ENCODE measurements around the gene NEK6. TPM values are rescaled to one million over a fixed set of nuclear protein-coding genes. Genes with fewer than 3 reads are reported as not detected.

NEK6 gene
- polyA plus RNA-seq, 1 experiment: 128 TPM

- no peaks in the 10 kb centered on the region; the same call in 1 of the 2 replicates for H3K9me3 ChIP-seq (ENCODE audit: control insufficient read depth, insufficient read depth, low read length)
- ChIA-PET POLR2A (interaction anchor here (2.9 kb wide), 1 partner anchor 22 kb away, joined by 12 read pairs; no protein-coding TSS in a partner anchor), CTCF (interaction anchor here (1.1 to 2.0 kb wide), 3 partner anchors 12 to 166 kb away, joined by 3 to 7 read pairs (median 4); no protein-coding TSS in a partner anchor)
- no peak for DNase-seq (ENCODE audit: low read depth, low spot score)
- no peak overlapping the region for H3K4me3 ChIP-seq (ENCODE audit: low read depth, low read length)
- no peaks in the 10 kb centered on the region for H3K27me3 ChIP-seq (ENCODE audit: control insufficient read depth, insufficient read depth, low read length)
- TF ChIP-seq CTCF (IDR thresholded peaks at IDR 0.05; ENCODE audit: low read depth, low read length): no peak
- peak overlapping the region; percentile 61 for H3K27ac ChIP-seq (ENCODE audit: low read depth, low read length)
These were observed 49.8 kb downstream of the NEK6 start for GRCh38 chr9:124307379-124308030.

GRCh38 chr9:124308606-124309491, 51.1 kb downstream of the NEK6 start:
- CTCF ChIA-PET: interaction anchor here (1.1 kb wide), 1 partner anchor 168 kb away, joined by 3 read pairs; no protein-coding TSS in a partner anchor
- Histone ChIP-seq H3K4me3 (ENCODE audit: low read depth, low read length) (no peak overlapping the region), H3K27me3 (ENCODE audit: control insufficient read depth, insufficient read depth, low read length) (no peaks in the 10 kb centered on the region), H3K27ac (ENCODE audit: low read depth, low read length) (peak overlapping the region; percentile 87), H3K9me3 (ENCODE audit: control insufficient read depth, insufficient read depth, low read length) (no peaks in the 10 kb centered on the region; the same call in 1 of the 2 replicates)
- no peak for TF ChIP-seq CTCF (IDR thresholded peaks at IDR 0.05; ENCODE audit: low read depth, low read length)
- DNase-seq (ENCODE audit: low read depth, low spot score): no peak
- POLR2A ChIA-PET: interaction anchor here (0.5 to 1.2 kb wide), 2 partner anchors 9 to 23 kb away, joined by 4 to 5 read pairs; no protein-coding TSS in a partner anchor

GRCh38 chr9:124309667-124310084, 51.9 kb downstream of the NEK6 start:
- no peaks in the 10 kb centered on the region for H3K27me3 ChIP-seq (ENCODE audit: control insufficient read depth, insufficient read depth, low read length)
- no peak overlapping the region for H3K4me3 ChIP-seq (ENCODE audit: low read depth, low read length)
- CTCF ChIA-PET: interaction anchor here (1.8 kb wide), 1 partner anchor 11 kb away, joined by 6 read pairs; no protein-coding TSS in a partner anchor
- no peak for TF ChIP-seq CTCF (IDR thresholded peaks at IDR 0.05; ENCODE audit: low read depth, low read length)
- POLR2A ChIA-PET: interaction anchor here (0.9 to 1.2 kb wide), 2 partner anchors 10 to 12 kb away, joined by 3 to 5 read pairs; no protein-coding TSS in a partner anchor
- DNase-seq (ENCODE audit: low read depth, low spot score): peak; percentile 90
- peak overlapping the region; percentile 87 for H3K27ac ChIP-seq (ENCODE audit: low read depth, low read length)
- no peaks in the 10 kb centered on the region; the same call in 1 of the 2 replicates for H3K9me3 ChIP-seq (ENCODE audit: control insufficient read depth, insufficient read depth, low read length)

- Histone ChIP-seq H3K27me3 (ENCODE audit: control insufficient read depth, insufficient read depth, low read length) (no peaks in the 10 kb centered on the region), H3K27ac (ENCODE audit: low read depth, low read length) (peak overlapping the region; percentile 31), H3K9me3 (ENCODE audit: control insufficient read depth, insufficient read depth, low read length) (no peaks in the 10 kb centered on the region; the same call in 1 of the 2 replicates), H3K4me3 (ENCODE audit: low read depth, low read length) (no peak overlapping the region)
- ChIA-PET POLR2A (interaction anchor here (0.5 kb wide), 1 partner anchor 86 kb away, joined by 3 read pairs; no protein-coding TSS in a partner anchor), CTCF (interaction anchor here (0.6 to 1.8 kb wide), 5 partner anchors 9 to 271 kb away, joined by 3 to 6 read pairs (median 4); no protein-coding TSS in a partner anchor)
- TF ChIP-seq CTCF (IDR thresholded peaks at IDR 0.05; ENCODE audit: low read depth, low read length): no peak
- DNase-seq (ENCODE audit: low read depth, low spot score): no peak
These were observed 53.5 kb downstream of the NEK6 start for GRCh38 chr9:124311283-124311682.

All from AG04450 (cell line).